Measurements from ENCODE around the gene LPIN1.

Gene LPIN1

DNA sequence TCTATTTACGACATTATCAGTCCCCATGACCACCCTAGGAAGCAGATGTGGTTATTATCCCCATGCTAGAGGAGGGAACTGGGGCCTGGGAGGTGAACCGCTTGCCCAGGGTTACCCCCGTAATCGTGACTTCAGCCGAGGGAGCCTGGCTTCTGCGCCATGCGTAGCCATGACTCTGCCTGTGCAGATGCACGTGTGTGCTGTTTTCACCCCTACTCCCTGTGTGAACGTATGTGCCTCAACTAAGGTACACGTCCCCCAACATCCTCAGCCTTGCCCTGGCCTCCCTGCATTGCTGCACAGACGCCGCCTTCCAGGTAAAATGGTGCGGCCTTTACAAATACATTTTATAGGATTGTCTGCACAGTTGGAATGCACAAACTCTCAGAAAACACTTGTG lies 40.2 kb downstream of the LPIN1 start:
- intact Hi-C loops (cut with DNase I; ENCODE audit: low total_unique reads), result no loop called here
- Histone ChIP-seq H3K4me3 (no peak overlapping the region), H3K4me1 (no peaks in the 10 kb centered on the region), H3K9me3 (no peaks in the 10 kb centered on the region), H3K36me3 (peaks cover 51 to 90% (median 82%) of the 10 kb centered on the region in 3 donors), H3K27ac (no peak overlapping the region), H3K27me3 (no peaks in the 10 kb centered on the region)
- TF ChIP-seq CTCF (IDR thresholded peaks at IDR 0.05), result no peak
- no peak for DNase-seq

GRCh38 chr2:11787991-11788390 lies 41.6 kb downstream of the LPIN1 start:
- no peak for TF ChIP-seq CTCF (IDR thresholded peaks at IDR 0.05)
- H3K4me3 ChIP-seq, result no peak overlapping the region
- H3K27ac ChIP-seq, result no peak overlapping the region
- no peaks in the 10 kb centered on the region for H3K9me3 ChIP-seq
- H3K4me1 ChIP-seq, result no peaks in the 10 kb centered on the region
- H3K27me3 ChIP-seq, result no peaks in the 10 kb centered on the region
- no peak for DNase-seq
- H3K36me3 ChIP-seq, result peaks cover 62 to 89% (median 84%) of the 10 kb centered on the region in 3 donors
- intact Hi-C loops (cut with DNase I; ENCODE audit: low total_unique reads), result no loop called here

GRCh38 chr2:11788461-11789124 lies 42.2 kb downstream of the LPIN1 start:
- H3K27ac ChIP-seq, result no peak overlapping the region
- intact Hi-C loops (cut with DNase I; ENCODE audit: low total_unique reads), result no loop called here
- DNase-seq, result no peak
- peaks cover 65 to 89% (median 84%) of the 10 kb centered on the region in 3 donors for H3K36me3 ChIP-seq
- H3K9me3 ChIP-seq, result no peaks in the 10 kb centered on the region
- no peaks in the 10 kb centered on the region for H3K27me3 ChIP-seq
- TF ChIP-seq CTCF (IDR thresholded peaks at IDR 0.05), result no peak
- no peaks in the 10 kb centered on the region for H3K4me1 ChIP-seq
- no peak overlapping the region for H3K4me3 ChIP-seq

GRCh38 chr2:11789243-11789642 lies 42.8 kb downstream of the LPIN1 start:
- Histone ChIP-seq H3K27me3 (no peaks in the 10 kb centered on the region), H3K4me1 (no peaks in the 10 kb centered on the region), H3K9me3 (no peaks in the 10 kb centered on the region), H3K36me3 (peaks cover 72 to 88% (median 84%) of the 10 kb centered on the region in 3 donors), H3K4me3 (no peak overlapping the region), H3K27ac (no peak overlapping the region)
- no peak for TF ChIP-seq CTCF (IDR thresholded peaks at IDR 0.05)
- DNase-seq, result no peak
- intact Hi-C loops (cut with DNase I; ENCODE audit: low total_unique reads), result no loop called here

DNA sequence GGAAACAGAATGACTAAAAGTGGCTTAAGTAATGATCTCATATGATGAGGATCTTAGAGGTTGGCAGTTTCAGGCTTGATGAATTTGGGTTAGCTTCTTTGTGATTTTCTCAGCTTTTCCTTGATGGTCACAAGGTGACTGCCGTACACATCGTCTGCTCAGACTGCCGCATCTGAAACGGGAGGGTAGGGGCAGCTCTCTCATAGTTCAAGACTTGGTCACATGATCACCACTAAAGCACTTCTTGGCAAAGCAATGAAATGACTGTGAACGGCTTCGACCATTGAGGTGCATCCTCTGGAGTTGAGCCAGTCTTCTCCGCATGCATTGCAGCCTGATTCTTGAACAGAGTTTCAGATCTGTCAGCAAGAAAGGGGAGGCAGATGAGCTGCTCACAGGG lies 43.8 kb downstream of the LPIN1 start:
- Histone ChIP-seq H3K4me1 (no peaks in the 10 kb centered on the region), H3K4me3 (no peak overlapping the region), H3K9me3 (no peaks in the 10 kb centered on the region), H3K27me3 (no peaks in the 10 kb centered on the region), H3K27ac (no peak overlapping the region), H3K36me3 (peaks cover 78 to 88% (median 79%) of the 10 kb centered on the region in 3 donors)
- intact Hi-C loops (cut with DNase I; ENCODE audit: low total_unique reads), result no loop called here
- no peak for TF ChIP-seq CTCF (IDR thresholded peaks at IDR 0.05)
- DNase-seq, result no peak

DNA sequence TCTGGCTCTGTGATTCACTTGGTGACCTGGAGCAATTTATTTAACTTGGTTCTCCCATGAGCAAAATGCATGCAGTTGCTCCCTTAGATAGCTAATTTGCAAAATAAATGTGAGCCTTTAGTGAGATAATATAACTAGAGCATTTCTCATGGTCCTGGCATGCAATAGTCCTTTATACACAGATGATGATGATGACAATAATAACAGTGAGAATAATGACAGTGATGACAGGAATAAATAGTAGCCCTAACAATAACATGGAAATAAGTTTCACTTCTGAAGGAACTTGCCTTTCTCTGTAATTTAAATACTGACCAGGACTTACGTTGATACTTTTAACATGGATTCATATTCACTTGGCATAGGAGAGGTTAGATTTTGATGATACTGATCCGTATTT lies 49.2 kb downstream of the LPIN1 start:
- no peak overlapping the region for H3K4me3 ChIP-seq
- no peaks in the 10 kb centered on the region for H3K9me3 ChIP-seq
- no peak for DNase-seq
- no peak for TF ChIP-seq CTCF (IDR thresholded peaks at IDR 0.05)
- H3K27ac ChIP-seq, result no peak overlapping the region
- intact Hi-C loops (cut with DNase I; ENCODE audit: low total_unique reads), result no loop called here
- H3K36me3 ChIP-seq, result peaks cover 65 to 89% (median 76%) of the 10 kb centered on the region in 3 donors
- H3K27me3 ChIP-seq, result no peaks in the 10 kb centered on the region
- no peaks in the 10 kb centered on the region for H3K4me1 ChIP-seq

Measured in tibial artery (tissue), 4 donors.